D721Med (cell line): ENCODE data around the gene NFIA.

Experiments used
- DNase-seq: peaks from one replicate; pipeline ENCODE4 v3.0.0; 2011; ENCODE audit warnings: low spot score; ENCODE audit not compliant: insufficient read length
- FAIRE-seq: peaks from 2 replicates; lab custom pipeline; 2011; peaks lifted over from hg19 to GRCh38; lab: Jason Lieb, UNC
- CTCF ChIP-seq: IDR thresholded peaks from 2 replicates; pipeline ENCODE4 v1.5.1; 2012; ENCODE audit warnings: mild to moderate bottlenecking, control low read depth; ENCODE audit not compliant: insufficient read depth; ENCODE audit errors: missing control alignments

Gene NFIA

GRCh38 chr1:61192663-61193330 is 110.4 kb downstream of the NFIA start:
- FAIRE-seq (no peak), DNase-seq (no peak)
- TF ChIP-seq CTCF: no peak

GRCh38 chr1:61193808-61194207 is 111.4 kb downstream of the NFIA start:
- DNase-seq (no peak), FAIRE-seq (no peak)
- no peak for TF ChIP-seq CTCF

- no peak for TF ChIP-seq CTCF
- no peak for FAIRE-seq
- DNase-seq: no peak
Observed at GRCh38 chr1:61198554-61198953, 116.2 kb downstream of the NFIA start.

GRCh38 chr1:61201035-61201434 is 118.7 kb downstream of the NFIA start:
- no peak for DNase-seq
- FAIRE-seq: no peak
- TF ChIP-seq CTCF: no peak

- no peak for DNase-seq
Observed at GRCh38 chr1:61202854-61203598, 120.7 kb downstream of the NFIA start.

GRCh38 chr1:61204528-61204927 is 122.2 kb downstream of the NFIA start:
- TF ChIP-seq CTCF: no peak
- DNase-seq (no peak), FAIRE-seq (no peak)

More at GRCh38 chr1:61202854-61203598, 120.7 kb downstream of the NFIA start:
- no peak for FAIRE-seq
- no peak for TF ChIP-seq CTCF

- no peak for DNase-seq
- no peak for FAIRE-seq
Observed at GRCh38 chr1:61207416-61207815, 125.1 kb downstream of the NFIA start.

More at GRCh38 chr1:61207416-61207815, 125.1 kb downstream of the NFIA start:
- no peak for TF ChIP-seq CTCF
